Measurements from ENCODE around the gene ISL1.

Gene ISL1

DNA sequence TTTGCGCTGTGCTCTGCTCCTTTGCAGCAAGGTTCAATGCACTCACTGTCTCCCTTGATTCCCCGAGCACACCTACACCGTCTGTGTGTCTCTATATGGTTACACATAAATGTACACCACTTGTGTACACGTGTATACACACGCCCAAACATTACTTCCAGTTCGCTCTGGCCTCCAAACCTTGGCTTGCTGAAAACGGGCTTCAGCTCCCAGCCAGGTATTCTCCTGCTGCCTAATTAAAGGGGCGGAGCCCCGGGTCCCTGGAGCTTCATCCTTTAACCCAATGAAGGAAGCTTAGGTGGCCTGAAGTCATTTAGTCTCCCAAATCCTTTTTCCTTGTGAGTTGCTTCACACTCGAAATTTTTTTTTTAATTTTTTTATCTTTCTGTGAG lies 4.6 kb downstream of the ISL1 start:
- no peak for DNase-seq

GRCh38 chr5:51388488-51389287 lies 5.4 kb downstream of the ISL1 start:
- DNase-seq, result no peak

- no peak for DNase-seq
Observed at GRCh38 chr5:51389288-51389576, 6.0 kb downstream of the ISL1 start.

- DNase-seq, result no peak
Observed at GRCh38 chr5:51389577-51390463, 6.6 kb downstream of the ISL1 start.

- no peak for DNase-seq
Observed at GRCh38 chr5:51391175-51391574, 7.9 kb downstream of the ISL1 start.

- no peak for DNase-seq
Observed at GRCh38 chr5:51392689-51393199, 9.5 kb downstream of the ISL1 start.

GRCh38 chr5:51394609-51395008 lies 11.4 kb downstream of the ISL1 start:
- DNase-seq, result no peak

- DNase-seq, result no peak
Observed at GRCh38 chr5:51395245-51395644, 12.0 kb downstream of the ISL1 start.

DNA sequence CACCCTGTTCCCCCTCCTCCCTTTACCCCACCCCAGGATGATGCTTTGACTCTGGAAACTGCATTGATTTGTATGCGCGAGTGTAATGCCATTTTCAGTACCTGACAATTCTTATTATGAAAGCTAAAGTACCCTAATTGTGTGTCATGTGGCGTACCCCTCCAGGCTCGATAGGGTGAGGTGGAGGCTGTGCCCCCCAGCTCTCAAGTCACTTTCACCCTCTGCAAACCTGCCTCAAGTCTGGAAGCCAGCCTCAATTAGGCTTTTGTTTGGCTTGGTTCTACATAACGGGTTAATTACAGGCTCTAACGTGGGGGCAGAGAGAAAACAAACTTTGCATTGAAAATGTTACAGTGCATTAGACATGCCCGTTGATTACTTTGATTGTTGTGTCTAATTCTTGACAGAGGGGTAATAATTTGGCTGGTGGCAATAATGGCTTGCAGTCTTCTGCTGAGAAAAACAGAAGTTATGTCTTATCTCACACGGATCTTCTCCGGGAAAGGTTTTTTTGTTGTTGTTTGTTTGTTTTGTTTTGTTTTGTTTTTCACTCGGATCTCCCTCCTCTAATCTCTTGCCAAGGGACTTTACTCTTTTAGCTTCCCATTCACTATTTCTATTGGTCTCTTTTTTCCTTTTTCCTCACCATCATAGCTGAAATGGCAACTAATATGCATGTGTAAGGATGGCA lies 12.6 kb downstream of the ISL1 start:
- no peak for DNase-seq

GRCh38 chr5:51396797-51397196 lies 13.5 kb downstream of the ISL1 start:
- DNase-seq, result no peak

DNA sequence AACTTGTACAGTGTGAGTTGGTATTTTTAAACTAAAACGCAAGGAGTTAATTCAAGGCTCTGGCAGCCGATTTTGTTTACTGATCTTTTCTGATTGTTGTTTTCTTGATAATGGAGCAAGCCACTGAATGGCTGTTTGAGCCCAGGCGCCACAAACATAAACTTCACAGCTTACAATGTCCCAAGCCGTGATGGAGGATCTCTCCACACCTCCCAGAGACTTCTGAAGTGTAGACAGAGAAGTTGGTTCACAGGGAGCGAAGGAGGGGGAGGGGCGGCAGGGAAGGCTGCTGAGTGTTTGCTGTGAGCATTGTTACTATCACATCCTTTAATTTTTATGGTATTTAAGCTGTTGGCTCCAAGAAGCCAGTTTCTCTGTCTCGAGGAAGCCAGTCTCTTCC lies 14.7 kb downstream of the ISL1 start:
- no peak for DNase-seq

- no peak for DNase-seq
Observed at GRCh38 chr5:51398875-51399642, 15.8 kb downstream of the ISL1 start.

DNA sequence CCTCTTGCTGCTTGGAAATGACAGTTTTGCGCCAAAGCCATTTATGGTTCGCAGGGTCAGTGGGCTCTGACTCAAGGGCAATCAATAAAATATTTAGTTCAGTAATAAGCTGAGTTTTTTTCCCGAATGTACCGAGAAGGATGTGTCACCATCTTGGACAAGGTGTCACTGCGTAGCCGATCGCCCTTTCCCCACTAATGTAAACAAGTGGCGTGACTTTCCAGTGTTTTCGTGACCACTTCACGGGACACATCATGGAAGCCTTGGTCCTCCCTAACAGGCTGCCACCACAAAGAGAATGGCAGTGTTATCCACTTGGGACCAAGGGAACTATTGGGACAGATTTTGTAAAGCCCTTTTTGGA lies 16.4 kb downstream of the ISL1 start:
- DNase-seq, result no peak

DNA sequence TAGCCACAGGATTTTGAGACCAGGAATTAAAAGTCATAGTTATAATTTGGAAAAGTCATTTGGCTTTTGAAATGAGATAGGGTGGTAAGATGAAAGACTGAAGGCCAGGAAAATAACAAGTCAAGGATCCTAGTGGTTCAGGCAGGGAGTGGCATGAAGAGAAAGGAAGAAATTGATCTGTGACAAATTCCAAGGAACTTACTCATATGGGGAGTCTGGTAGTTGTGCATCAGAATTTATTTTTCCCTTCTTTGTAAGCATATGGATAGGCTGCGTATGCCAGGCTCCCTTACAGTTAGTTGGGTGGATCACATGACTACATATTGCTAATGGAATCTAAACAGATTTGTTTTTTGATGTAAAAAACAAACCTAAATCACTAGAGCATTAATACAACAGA lies 21.0 kb downstream of the ISL1 start:
- no peak for DNase-seq

- no peak for DNase-seq
Observed at GRCh38 chr5:51411921-51412325, 28.7 kb downstream of the ISL1 start.

GRCh38 chr5:51414516-51414915 lies 31.3 kb downstream of the ISL1 start:
- DNase-seq, result no peak

- DNase-seq, result no peak
Observed at GRCh38 chr5:51416149-51416548, 32.9 kb downstream of the ISL1 start.

GRCh38 chr5:51433052-51433710 lies 49.9 kb downstream of the ISL1 start:
- no peak for DNase-seq

DNA sequence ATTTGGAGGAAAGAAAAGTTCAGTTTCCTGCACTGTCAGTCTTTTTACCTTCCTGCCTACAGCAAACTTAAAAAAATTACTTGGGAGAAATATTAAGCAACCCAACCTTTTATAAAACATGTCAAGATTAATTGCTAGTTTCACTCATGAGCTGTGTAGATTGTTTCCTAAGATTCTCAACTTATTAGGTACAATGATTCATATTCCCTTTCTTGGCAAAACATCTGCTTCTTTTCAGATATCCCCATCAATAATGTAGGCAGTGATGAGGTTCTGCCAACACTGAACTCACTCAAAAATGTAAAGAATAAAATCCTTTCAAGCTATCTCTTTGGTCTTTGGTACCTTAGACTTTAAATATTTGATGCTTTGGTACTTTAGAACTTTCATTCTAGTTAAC lies 56.0 kb downstream of the ISL1 start:
- no peak for DNase-seq
